ENCODE data around the gene IFITM2. TPM values are rescaled to one million over a fixed set of nuclear protein-coding genes. Genes with fewer than 3 reads are reported as not detected.

The IFITM2 gene
- total RNA-seq, 1 experiment from 2014 or later: 421 TPM

- Histone ChIP-seq H3K4ac (ENCODE audit: low read depth, low read length) (no peak overlapping the region), H2BK15ac (ENCODE audit: low read depth, low read length) (no peak overlapping the region), H3K27me3 (ENCODE audit: insufficient read depth, low read length) (no peaks in the 10 kb centered on the region), H4K20me1 (ENCODE audit: control insufficient read depth, insufficient read depth, insufficient read length) (no peaks in the 10 kb centered on the region), H3K79me2 (ENCODE audit: insufficient read depth, low read length) (no peaks in the 10 kb centered on the region), H3K56ac (ENCODE audit: insufficient read length, low read depth, low read length) (no peak overlapping the region), H3K4me1 (ENCODE audit: insufficient read depth, low read length) (peaks cover 6% of the 10 kb centered on the region), H2BK12ac (ENCODE audit: insufficient read length, low read depth, low read length) (no peak overlapping the region), H3K18ac (ENCODE audit: insufficient read length, low read depth, low read length) (no peak overlapping the region), H3K4me2 (ENCODE audit: insufficient read depth, insufficient read length, low read length) (no peak overlapping the region), H3K27ac (ENCODE audit: insufficient read length, low read depth, low read length) (no peak overlapping the region), H2BK20ac (ENCODE audit: low read depth, low read length, poor library complexity, severe bottlenecking) (no peak overlapping the region), H3T11ph (ENCODE audit: low read length) (no peak overlapping the region), H3K9me3 (ENCODE audit: control insufficient read depth, low read depth, low read length) (no peaks in the 10 kb centered on the region), H4K91ac (ENCODE audit: insufficient read length, low read depth, low read length) (no peak overlapping the region), H3K9ac (ENCODE audit: extremely low read depth, insufficient read length, low read length) (no peak overlapping the region), H2BK5ac (ENCODE audit: insufficient read length, low read length) (no peak overlapping the region), H3K23me2 (ENCODE audit: insufficient read length, low read depth, low read length, poor library complexity, severe bottlenecking) (no peaks in the 10 kb centered on the region), H3K79me1 (ENCODE audit: insufficient read depth, low read depth, low read length, poor library complexity, severe bottlenecking) (no peaks in the 10 kb centered on the region), H4K8ac (replicated peaks; ENCODE audit: insufficient read length, low read depth, low read length) (no peak overlapping the region), H3K14ac (ENCODE audit: insufficient read depth, low read length) (no peak overlapping the region), H2AK5ac (ENCODE audit: insufficient read length, low read length) (no peak overlapping the region), H2BK120ac (ENCODE audit: low read depth, low read length, poor library complexity, severe bottlenecking) (no peak overlapping the region), H2AFZ (ENCODE audit: low read length) (no peak overlapping the region), H4K5ac (ENCODE audit: insufficient read length, low read depth, low read length) (no peak overlapping the region), H3K23ac (ENCODE audit: insufficient read length, low read depth, low read length) (no peak overlapping the region)
- Mint-ChIP-seq H3K4me3 (no peak overlapping the region), H3K9me3 (peaks cover 8% of the 10 kb centered on the region in 2 experiments; a peak in 4 of 5 replicates), H3K27me3 (ENCODE audit: low read depth) (peaks cover 11% of the 10 kb centered on the region), H3K4me1 (peaks cover 34 to 42% of the 10 kb centered on the region in 2 experiments), H3K36me3 (ENCODE audit: insufficient read depth in 1 of 3, low read depth in 3 of 3) (no peaks in the 10 kb centered on the region; a peak in 1 of 7 replicates), H3K27ac (no peak overlapping the region)
- peak; percentile 20 for DNase-seq
- TF ChIP-seq CTCF (conservative IDR thresholded peaks at IDR 0.05): no peak
- WGBS (ENCODE audit: extremely low coverage, insufficient read length, low lambda C conversion rate): no CpG with 5 or more reads among the region's 22 CpGs
Observed at GRCh38 chr11:272195-272930, 35.3 kb upstream of the IFITM2 start.
